Kidney (tissue), 14 donors: ENCODE data around the gene PXDN. TPM values are rescaled to one million over a fixed set of nuclear protein-coding genes. Genes with fewer than 3 reads are reported as not detected.

Experiments used
- DNase-seq, 5 donors: peaks; one replicate each; pipeline ENCODE4 v3.0.0-alpha.2; 2013 to 2020
- FAIRE-seq: peaks from 2 replicates; lab custom pipeline; 2012; peaks lifted over from hg19 to GRCh38; lab: Jason Lieb, UNC
- H3K27ac ChIP-seq, 2 donors: one replicate each; pipeline ENCODE4 v1.7.0; 2013; ENCODE audit warnings: low read depth in 2 of 2, low read length in 2 of 2, inconsistent platforms in 1 of 2
- H3K27me3 ChIP-seq: one replicate; pipeline ENCODE4 v1.7.1; 2013; ENCODE audit warnings: low read length, inconsistent platforms; ENCODE audit not compliant: control insufficient read depth, insufficient read depth
- H3K36me3 ChIP-seq, 3 donors: one replicate each; pipeline versions ENCODE4 v1.7.0 to v1.7.1; 2013; ENCODE audit warnings: low read length in 3 of 3, control low read depth in 1 of 3, inconsistent platforms in 1 of 3; ENCODE audit not compliant: insufficient read depth in 3 of 3, control insufficient read depth in 2 of 3
- H3K4me1 ChIP-seq, 3 donors: one replicate each; pipeline versions ENCODE4 v1.7.0 to v1.7.1; 2013; ENCODE audit warnings: low read length in 3 of 3, inconsistent platforms in 1 of 3, low read depth in 1 of 3; ENCODE audit not compliant: control insufficient read depth in 2 of 3, insufficient read depth in 2 of 3
- H3K4me3 ChIP-seq, 3 donors: one replicate each; pipeline versions ENCODE4 v1.7.0 to v1.8.1; 2013; ENCODE audit warnings: low read length in 3 of 3, control low read depth in 1 of 3, inconsistent platforms in 1 of 3
- H3K9ac ChIP-seq, 3 donors: one replicate each; pipeline versions ENCODE4 v1.7.0 to v1.7.1; 2013; ENCODE audit warnings: low read length in 3 of 3, control low read depth in 1 of 3, inconsistent platforms in 1 of 3
- H3K9me3 ChIP-seq, 3 donors: one replicate each; pipeline versions ENCODE4 v1.7.0 to v1.7.1; 2013; ENCODE audit warnings: low read length in 3 of 3, control low read depth in 1 of 3, inconsistent platforms in 1 of 3; ENCODE audit not compliant: control insufficient read depth in 2 of 3, insufficient read depth in 1 of 3
- intact Hi-C: fragments of 100-400 bp; cut with DNase I; formaldehyde crosslinking; loops from one replicate; pipeline ENCODE4 v1.11.1; 2022
- polyA plus RNA-seq: library from polyadenylated mRNA; stranded (reverse); fragments of 350-450 nt; fragmentation: Illumina TruSeq; extraction: RNeasy Lipid Tissue Mini Kit (QIAGEN cat#74804); gene quantifications from one replicate; pipeline ENCODE4 v1.2.3, GENCODE V29; 2014; ENCODE audit warnings: low read depth, low replicate concordance; ENCODE audit not compliant: insufficient read depth
- total RNA-seq: library from RNA; stranded (reverse); fragmentation: NEBNext Ultra II Directional; extraction: Animal tissue kit (Norgen Biotek cat#: 25700); gene quantifications from one replicate; pipeline ENCODE4 v1.2.1, GENCODE V29; 2021
- TF ChIP-seq, protein P1 (sequence below): IDR thresholded peaks from 3 replicates; pipeline ENCODE4 v1.5.1; 2012; ENCODE audit warnings: mild to moderate bottlenecking, moderate library complexity, borderline replicate concordance; ENCODE audit not compliant: insufficient read depth; ENCODE audit errors: extremely low read depth
- donor health status: control.
- donor health status: control.
- donor health status: control.
- donor health status: control.
- donor health status: control.
- donor health status: DM: yes; HTN: yes; CAD: no.
- donor health status: Normal renal cell carcinoma (clear cell type).

PXDN gene
- total and polyA plus RNA-seq, 2 donors from 2014 or later: 4.7 to 42.3 TPM

DNA sequence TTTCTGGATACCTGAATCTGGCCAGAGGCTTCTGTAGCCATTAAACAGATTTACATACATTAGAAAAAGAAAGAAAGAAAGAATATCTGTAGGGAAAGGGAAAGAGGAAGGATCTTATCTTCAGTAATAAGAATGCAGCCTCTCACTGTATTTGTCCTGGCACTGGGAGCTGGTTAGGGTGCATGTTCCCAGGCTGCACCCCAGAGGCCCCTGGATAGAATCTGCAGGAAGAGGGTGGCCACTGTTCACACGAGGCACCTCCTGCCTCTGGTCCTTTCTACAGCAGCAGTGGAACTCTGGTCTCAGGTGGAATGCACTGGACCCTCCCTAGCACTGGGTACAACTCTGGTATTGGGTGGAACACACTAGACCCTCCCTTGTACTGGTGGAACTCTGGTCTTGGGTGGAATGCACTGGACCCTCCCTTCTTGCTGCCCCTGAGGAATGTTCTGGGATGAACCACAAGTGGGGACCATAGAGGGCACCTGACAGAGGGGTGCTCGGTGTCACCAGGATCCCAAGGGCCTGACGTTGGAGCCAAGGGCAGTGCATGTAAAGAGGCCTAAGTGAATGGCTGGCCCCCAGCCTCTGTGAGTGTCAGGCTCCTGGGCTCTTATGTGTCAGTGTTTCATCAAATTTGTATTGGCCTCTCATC is 27.4 kb upstream of the PXDN start:
- FAIRE-seq: no peak
- TF ChIP-seq, protein P1, sequence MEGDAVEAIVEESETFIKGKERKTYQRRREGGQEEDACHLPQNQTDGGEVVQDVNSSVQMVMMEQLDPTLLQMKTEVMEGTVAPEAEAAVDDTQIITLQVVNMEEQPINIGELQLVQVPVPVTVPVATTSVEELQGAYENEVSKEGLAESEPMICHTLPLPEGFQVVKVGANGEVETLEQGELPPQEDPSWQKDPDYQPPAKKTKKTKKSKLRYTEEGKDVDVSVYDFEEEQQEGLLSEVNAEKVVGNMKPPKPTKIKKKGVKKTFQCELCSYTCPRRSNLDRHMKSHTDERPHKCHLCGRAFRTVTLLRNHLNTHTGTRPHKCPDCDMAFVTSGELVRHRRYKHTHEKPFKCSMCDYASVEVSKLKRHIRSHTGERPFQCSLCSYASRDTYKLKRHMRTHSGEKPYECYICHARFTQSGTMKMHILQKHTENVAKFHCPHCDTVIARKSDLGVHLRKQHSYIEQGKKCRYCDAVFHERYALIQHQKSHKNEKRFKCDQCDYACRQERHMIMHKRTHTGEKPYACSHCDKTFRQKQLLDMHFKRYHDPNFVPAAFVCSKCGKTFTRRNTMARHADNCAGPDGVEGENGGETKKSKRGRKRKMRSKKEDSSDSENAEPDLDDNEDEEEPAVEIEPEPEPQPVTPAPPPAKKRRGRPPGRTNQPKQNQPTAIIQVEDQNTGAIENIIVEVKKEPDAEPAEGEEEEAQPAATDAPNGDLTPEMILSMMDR: no peak

DNA sequence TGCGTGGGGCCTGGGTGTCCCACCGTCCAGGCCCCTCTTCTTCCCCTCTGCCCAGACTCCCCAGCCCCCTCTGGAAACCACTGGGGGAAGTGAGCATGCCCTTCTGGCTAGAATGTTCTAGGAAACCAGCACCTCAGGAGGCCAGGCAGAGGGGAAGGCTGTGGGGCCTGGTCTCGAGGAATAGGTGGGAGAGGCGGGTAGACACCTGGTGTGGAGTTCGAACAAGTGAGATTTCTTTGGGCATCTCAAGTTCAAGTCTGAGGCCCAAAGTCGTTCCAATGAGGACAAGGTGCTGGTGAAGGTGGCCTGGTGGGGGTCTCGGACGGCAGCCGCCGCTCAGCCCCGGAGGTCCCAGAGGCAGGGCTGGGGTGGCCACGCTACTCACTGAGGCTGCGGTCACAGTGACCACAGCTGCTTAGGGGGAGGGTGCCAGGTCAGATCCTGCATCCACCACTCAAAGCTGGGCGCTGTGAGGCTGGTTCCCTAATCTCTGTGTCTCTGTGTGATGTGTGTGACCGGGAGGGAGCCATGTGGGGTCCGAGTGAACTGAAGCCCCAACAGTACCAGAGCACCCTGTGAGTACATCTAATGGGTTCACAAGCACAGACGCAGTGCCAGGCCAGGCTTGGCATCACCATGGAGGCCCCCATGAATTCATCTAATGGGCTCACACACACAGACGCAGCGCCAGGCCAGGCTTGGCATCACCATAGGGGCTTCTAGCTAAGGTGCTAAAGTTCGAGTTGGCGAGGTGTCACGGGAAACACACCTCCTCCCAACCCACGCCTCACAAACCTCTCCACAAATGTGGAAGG is 26.5 kb upstream of the PXDN start:
- H3K27ac ChIP-seq: no peak overlapping the region
- H3K4me3 ChIP-seq: no peak overlapping the region
- H3K9me3 ChIP-seq: no peaks in the 10 kb centered on the region
- TF ChIP-seq, protein P1: no peak
- intact Hi-C loops: no loop called here
- no peaks in the 10 kb centered on the region for H3K27me3 ChIP-seq
- H3K9ac ChIP-seq: no peak overlapping the region
- FAIRE-seq (no peak), DNase-seq (peak in 1 of 5 donors; percentile 53)
- H3K36me3 ChIP-seq: no peaks in the 10 kb centered on the region
- peaks cover 0 to 2% (median 0%) of the 10 kb centered on the region in 3 donors for H3K4me1 ChIP-seq

More for the DNA sequence above, 27.4 kb upstream of the PXDN start:
- no peaks in the 10 kb centered on the region for H3K27me3 ChIP-seq
- no peaks in the 10 kb centered on the region for H3K9me3 ChIP-seq
- no peak overlapping the region for H3K9ac ChIP-seq
- H3K36me3 ChIP-seq: no peaks in the 10 kb centered on the region
- H3K4me3 ChIP-seq: no peak overlapping the region
- H3K4me1 ChIP-seq: peaks cover 0 to 2% (median 0%) of the 10 kb centered on the region in 3 donors
- no peak overlapping the region for H3K27ac ChIP-seq
- DNase-seq: peak in 1 of 5 donors; percentile 30
- intact Hi-C loops: no loop called here

GRCh38 chr2:1769703-1770422 is 25.5 kb upstream of the PXDN start:
- Histone ChIP-seq H3K9ac (no peak overlapping the region), H3K36me3 (no peaks in the 10 kb centered on the region), H3K4me3 (no peak overlapping the region), H3K27ac (no peak overlapping the region), H3K9me3 (no peaks in the 10 kb centered on the region), H3K27me3 (no peaks in the 10 kb centered on the region), H3K4me1 (peaks cover 0 to 2% (median 0%) of the 10 kb centered on the region in 3 donors)
- DNase-seq (peak; percentile 79 to 90 (median 87)), FAIRE-seq (no peak)
- intact Hi-C loops: no loop called here
- TF ChIP-seq, protein P1: peak; percentile 68
